Measurements from ENCODE around the gene RNPC3. TPM values are rescaled to one million over a fixed set of nuclear protein-coding genes. Genes with fewer than 3 reads are reported as not detected.

RNPC3 gene
- polyA plus RNA-seq, 3 donors, result 8.0 to 29.6 (median 9.1) TPM

GRCh38 chr1:103509250-103509649 lies 16.2 kb upstream of the RNPC3 start:
- Histone ChIP-seq H3K79me2 (ENCODE audit: insufficient read depth, low read length) (no peaks in the 10 kb centered on the region), H4K20me1 (ENCODE audit: insufficient read depth, low read length) (no peaks in the 10 kb centered on the region), H3K4me1 (ENCODE audit: control insufficient read depth in 1 of 2, insufficient read depth in 2 of 2, low read length in 2 of 2) (peaks cover 4 to 12% of the 10 kb centered on the region in 2 donors), H3K9me3 (replicated peaks in 1 of 2; ENCODE audit: control insufficient read depth in 1 of 2, insufficient read depth in 1 of 2, low read length in 2 of 2) (no peaks in the 10 kb centered on the region), H3K4me3 (replicated peaks in 1 of 3; ENCODE audit: low read depth in 2 of 3, low read length in 3 of 3) (no peak overlapping the region), H2AFZ (ENCODE audit: insufficient read depth, low read depth, low read length, poor library complexity, severe bottlenecking) (no peak overlapping the region), H3K36me3 (replicated peaks in 1 of 2; ENCODE audit: control insufficient read depth in 1 of 2, insufficient read depth in 2 of 2, low read length in 2 of 2) (no peaks in the 10 kb centered on the region), H3K27me3 (ENCODE audit: control insufficient read depth in 2 of 2, insufficient read depth in 2 of 2, low read length in 2 of 2) (peaks cover 2 to 3% of the 10 kb centered on the region in 2 donors), H3K27ac (ENCODE audit: low read depth in 1 of 2, low read length in 2 of 2) (no peak overlapping the region), H3K9ac (ENCODE audit: insufficient read depth, low read length, poor library complexity, severe bottlenecking) (no peak overlapping the region), H3K4me2 (replicated peaks; ENCODE audit: extremely low read depth, low read length, poor library complexity, severe bottlenecking) (no peak overlapping the region)
- no CpG with 5 or more reads among the region's 1 CpG for WGBS (ENCODE audit: insufficient coverage)
- Mint-ChIP-seq H3K9me3 (peaks cover 4 to 13% (median 8%) of the 10 kb centered on the region in 7 donors), H3K4me1 (peaks cover 9% of the 10 kb centered on the region), H3K36me3 (peaks cover 9 to 11% of the 10 kb centered on the region in 2 donors), H3K4me3 (peak overlapping the region in 1 of 2 donors; percentile 59), H3K27me3 (ENCODE audit: low read depth in 3 of 3) (peaks cover 0 to 8% (median 1%) of the 10 kb centered on the region in 3 donors), H3K27ac (no peak overlapping the region)
- DNase-seq, result peak; percentile 50 to 78 (median 64)
- no peak for TF ChIP-seq CTCF (IDR thresholded peaks at IDR 0.05)
- intact Hi-C loops (cut with micrococcal nuclease), result no loop called here

GRCh38 chr1:103513711-103514110 lies 11.8 kb upstream of the RNPC3 start:
- Histone ChIP-seq H4K20me1 (ENCODE audit: insufficient read depth, low read length) (no peaks in the 10 kb centered on the region), H3K79me2 (ENCODE audit: insufficient read depth, low read length) (no peaks in the 10 kb centered on the region), H3K27me3 (ENCODE audit: control insufficient read depth in 2 of 2, insufficient read depth in 2 of 2, low read length in 2 of 2) (no peaks in the 10 kb centered on the region), H3K27ac (ENCODE audit: low read depth in 1 of 2, low read length in 2 of 2) (no peak overlapping the region), H3K4me3 (replicated peaks in 1 of 3; ENCODE audit: low read depth in 2 of 3, low read length in 3 of 3) (no peak overlapping the region), H3K4me2 (replicated peaks; ENCODE audit: extremely low read depth, low read length, poor library complexity, severe bottlenecking) (no peak overlapping the region), H3K9ac (ENCODE audit: insufficient read depth, low read length, poor library complexity, severe bottlenecking) (no peak overlapping the region), H3K4me1 (ENCODE audit: control insufficient read depth in 1 of 2, insufficient read depth in 2 of 2, low read length in 2 of 2) (peaks cover 4 to 11% of the 10 kb centered on the region in 2 donors), H3K36me3 (replicated peaks in 1 of 2; ENCODE audit: control insufficient read depth in 1 of 2, insufficient read depth in 2 of 2, low read length in 2 of 2) (no peaks in the 10 kb centered on the region), H2AFZ (ENCODE audit: insufficient read depth, low read depth, low read length, poor library complexity, severe bottlenecking) (no peak overlapping the region), H3K9me3 (replicated peaks in 1 of 2; ENCODE audit: control insufficient read depth in 1 of 2, insufficient read depth in 1 of 2, low read length in 2 of 2) (no peaks in the 10 kb centered on the region)
- H3K4me3 Mint-ChIP-seq, result no peak overlapping the region
- peak in 2 of 3 donors; percentile 2 to 25 for DNase-seq
- H3K4me1 Mint-ChIP-seq, result peaks cover 10% of the 10 kb centered on the region
- H3K9me3 Mint-ChIP-seq, result peaks cover 4 to 13% (median 8%) of the 10 kb centered on the region in 7 donors
- H3K27me3 Mint-ChIP-seq (ENCODE audit: low read depth in 3 of 3), result no peaks in the 10 kb centered on the region
- WGBS (ENCODE audit: insufficient coverage), result no CpG with 5 or more reads among the region's 1 CpG
- intact Hi-C loops (cut with micrococcal nuclease), result loop anchor here in 1 of 2 donors (10.0 kb wide), 1 partner anchor 409 kb away; the partner anchor contains the start of gene COL11A1
- peaks cover 9 to 13% of the 10 kb centered on the region in 2 donors for H3K36me3 Mint-ChIP-seq
- TF ChIP-seq CTCF (IDR thresholded peaks at IDR 0.05), result no peak
- no peak overlapping the region for H3K27ac Mint-ChIP-seq
